NCI-H2196 (cell line): ENCODE data around the gene PEA15.
A peak's percentile ranks its signal among the peaks of the same experiment; 100 is the strongest.

ENCODE experiments used
- DNase-seq: peaks from one replicate; lab custom pipeline; 2025; ENCODE audit not compliant: unreplicated experiment; lab: John Stamatoyannopoulos, UW

Gene PEA15, protein sequence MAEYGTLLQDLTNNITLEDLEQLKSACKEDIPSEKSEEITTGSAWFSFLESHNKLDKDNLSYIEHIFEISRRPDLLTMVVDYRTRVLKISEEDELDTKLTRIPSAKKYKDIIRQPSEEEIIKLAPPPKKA

DNA sequence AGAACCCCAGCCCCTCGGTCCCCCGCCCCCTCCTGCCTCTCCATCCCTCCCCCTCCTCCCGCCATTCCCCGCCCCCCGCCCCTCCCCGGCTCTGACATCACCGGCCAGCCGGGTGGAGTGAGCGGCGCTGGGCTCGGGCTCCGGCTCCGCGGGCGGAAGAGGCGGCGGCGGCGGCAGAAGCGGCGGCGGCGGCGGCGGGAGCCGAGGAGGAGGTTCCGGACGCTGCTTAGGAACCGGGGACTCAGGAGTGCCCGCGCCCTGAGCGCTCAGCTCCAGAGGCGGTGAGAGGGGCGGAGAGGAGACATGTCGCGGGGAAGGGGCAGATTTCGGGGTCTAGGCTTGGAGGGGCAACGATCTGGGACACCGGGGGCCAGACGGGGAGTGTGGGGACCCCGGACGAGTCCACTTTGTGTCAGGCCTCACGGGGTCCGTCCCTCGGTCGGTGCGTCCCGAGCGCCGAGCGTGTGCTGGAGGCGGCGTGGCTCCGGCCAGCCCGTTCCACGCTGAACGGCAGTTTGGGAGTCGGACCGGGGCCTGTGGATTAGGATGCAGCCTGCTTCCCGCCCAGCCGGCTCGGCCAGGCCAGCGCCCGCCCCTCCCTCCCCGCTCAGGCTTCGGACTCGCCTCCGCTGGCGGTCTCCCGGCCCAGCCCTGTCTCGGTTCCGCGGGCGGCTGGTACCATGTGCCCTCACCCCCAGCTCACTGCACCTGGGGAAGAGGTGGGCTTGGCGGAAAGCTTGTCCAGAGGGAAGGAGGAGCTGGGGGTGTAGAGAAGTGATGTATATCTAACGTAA, at the start of gene PEA15:
TSS of gene PEA15 (plus strand) at position 143 of the 794 bp plus-strand sequence. CDS start 6,161 bp downstream, outside the sequence.
- peak; percentile 61 for DNase-seq

DNA sequence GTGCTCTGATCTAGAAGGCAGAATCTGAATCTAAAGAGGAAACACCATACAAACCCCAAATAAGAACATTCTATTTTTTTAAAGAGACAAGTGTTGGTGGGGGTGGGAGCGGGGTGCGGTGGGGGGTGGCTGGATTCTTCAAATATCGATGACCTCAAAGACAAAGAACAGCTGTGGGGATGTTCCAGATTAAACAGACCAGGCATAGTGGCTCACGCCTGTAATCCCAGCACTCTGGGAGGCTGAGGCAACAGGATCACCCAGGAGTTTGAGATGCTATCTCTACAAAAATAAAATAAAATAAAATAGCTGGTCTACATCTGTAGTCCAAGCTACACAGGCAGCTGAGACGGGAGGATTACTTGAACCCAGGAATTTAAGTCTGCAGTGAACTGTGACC, 48.8 kb upstream of the PEA15 start:
- DNase-seq: no peak

DNA sequence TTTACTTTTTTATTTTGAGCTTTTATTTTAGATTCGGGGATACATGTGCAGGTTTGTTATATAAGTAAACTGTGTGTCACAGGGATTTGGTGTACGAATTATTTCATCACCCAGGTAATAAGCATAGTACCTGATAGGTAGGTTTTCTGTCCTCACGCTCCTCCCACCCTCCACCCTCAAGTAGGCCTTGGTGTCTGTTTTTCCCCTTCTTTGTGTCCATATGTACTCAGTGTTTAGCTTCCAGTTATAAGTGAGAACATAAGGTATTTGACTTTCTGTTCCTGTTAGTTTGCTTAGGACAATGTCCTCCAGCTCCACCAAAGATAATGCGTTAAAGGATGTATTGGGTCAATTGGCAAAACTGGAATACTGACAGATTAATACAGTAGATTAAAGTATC, 48.0 kb upstream of the PEA15 start:
- no peak for DNase-seq

DNA sequence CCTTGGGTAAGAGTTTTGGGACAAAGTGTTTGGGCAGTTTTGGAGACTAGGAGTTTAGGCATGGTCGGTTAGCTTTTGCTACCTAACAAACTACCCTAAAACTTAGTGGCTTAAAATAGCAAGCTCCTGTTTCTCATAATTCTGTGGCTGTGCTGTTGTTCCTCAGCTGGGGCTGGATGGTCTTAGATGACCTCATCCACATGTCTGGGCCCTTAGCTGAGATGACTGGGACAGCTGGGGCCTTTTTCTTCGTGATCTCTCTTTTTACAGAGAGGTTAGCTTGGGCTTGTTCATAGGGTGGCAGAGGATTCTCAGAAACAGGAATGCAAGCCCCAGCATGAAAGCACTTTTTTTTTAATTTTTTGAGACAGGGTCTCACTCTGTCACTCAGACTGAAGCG, 47.2 kb upstream of the PEA15 start:
- DNase-seq: no peak

DNA sequence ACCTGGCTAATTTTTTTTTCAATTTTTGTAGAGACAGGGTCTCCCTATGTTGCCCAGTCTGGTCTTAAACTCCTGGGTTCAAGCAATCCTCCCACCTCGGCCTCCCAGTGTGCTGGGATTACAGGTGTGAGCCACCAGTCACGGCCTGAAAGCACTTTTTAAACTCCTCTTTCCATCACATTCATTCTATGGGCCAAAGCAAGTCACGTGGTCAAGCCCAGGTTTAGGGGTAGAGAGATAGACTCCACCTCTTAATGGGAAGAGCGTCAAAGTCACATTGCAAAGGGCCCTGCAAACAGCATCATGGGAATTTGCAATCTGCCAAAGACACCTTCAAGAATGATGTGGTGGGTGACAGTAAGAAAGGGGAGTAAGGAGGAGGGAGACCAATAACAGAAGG, 46.6 kb upstream of the PEA15 start:
- no peak for DNase-seq

DNA sequence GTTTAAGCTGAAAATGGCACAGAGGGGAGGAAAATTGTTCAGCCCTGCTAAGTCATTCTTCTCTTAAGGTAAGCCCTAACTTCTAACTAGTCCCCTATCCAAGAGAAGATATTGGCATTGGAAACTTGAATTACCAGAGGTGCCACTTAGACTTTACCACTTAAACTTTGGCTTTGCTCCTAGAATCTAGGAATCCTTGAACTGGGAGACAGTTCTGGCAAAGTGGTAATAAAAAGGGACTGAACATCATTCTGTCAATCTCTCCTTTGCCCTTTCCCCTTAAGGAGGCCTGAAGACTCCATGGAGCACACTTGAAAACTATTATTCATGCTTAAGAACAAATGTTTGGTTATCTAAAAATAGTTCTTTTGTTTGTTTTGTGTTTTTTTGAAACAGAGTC, 45.3 kb upstream of the PEA15 start:
- DNase-seq: peak; percentile 33

DNA sequence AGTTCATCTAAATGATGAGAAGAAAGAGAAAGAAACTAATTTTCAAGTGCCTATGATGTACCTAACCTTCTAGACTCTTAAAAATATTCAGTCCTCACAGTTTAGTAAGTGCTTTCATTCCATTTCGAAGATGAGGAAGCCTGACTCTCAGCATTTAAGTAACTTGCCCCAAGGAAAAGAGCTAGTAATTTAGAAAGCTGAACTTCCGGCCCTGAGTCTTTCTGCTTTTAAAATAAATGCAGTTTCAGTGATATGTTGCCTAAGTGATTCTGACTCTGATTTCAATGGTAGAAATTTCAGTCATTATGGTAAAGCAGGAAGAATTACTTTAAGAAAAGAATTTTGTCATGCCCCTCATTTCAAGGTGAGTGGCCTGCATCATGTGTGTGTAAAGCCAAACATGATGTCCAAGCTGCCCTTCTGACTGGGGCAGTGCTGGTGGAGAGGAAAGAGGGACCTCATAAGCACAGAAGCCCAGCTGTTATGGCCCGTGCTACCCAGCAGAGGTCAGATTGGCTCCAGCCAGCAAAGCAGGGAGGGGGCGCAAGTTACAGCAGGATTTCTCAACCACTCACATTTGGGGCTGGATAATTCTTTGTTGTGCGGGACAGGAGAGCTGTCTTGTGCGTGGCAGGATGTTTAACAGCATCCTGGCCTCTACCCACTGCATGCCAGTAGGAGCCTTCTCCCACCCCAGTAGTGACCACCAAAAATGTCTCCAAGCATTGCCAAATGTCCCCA, 43.0 kb upstream of the PEA15 start:
- no peak for DNase-seq

DNA sequence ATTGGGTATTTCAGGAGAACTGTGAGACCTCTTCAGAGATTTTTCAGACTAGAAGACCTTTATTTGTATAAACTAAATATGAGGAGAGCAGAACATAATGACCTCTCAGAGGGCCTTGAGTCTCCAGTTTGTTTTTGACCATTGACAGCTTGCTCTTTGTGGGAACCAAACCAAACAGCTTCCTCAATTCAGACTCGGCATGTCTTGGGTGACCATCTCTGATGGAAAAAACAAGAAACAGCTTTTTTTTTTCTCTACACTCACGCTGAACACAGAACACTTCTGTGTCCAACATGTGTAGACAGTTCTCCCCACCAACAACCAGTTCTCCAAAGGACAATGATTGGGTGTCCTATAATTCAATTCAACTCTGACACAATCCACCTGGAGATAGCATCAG, 42.3 kb upstream of the PEA15 start:
- no peak for DNase-seq

DNA sequence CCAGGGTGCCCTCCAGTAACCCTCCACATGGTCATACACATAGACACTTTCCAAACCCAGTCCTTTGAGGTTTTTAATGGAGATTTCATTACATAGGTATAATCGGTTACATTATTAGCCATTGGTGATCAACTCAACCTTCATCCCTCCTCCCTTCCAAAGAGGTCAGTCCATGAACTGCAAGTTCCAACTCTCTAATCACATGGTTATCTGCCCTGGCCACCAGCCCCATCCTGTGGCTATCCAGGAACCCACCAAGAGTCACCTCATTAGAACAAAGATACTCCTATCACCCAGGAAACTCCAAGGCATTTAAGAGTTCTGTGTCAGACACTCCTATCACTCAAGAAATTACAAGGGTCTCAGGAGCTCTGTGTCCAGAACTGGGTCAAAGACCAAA, 41.6 kb upstream of the PEA15 start:
- no peak for DNase-seq

DNA sequence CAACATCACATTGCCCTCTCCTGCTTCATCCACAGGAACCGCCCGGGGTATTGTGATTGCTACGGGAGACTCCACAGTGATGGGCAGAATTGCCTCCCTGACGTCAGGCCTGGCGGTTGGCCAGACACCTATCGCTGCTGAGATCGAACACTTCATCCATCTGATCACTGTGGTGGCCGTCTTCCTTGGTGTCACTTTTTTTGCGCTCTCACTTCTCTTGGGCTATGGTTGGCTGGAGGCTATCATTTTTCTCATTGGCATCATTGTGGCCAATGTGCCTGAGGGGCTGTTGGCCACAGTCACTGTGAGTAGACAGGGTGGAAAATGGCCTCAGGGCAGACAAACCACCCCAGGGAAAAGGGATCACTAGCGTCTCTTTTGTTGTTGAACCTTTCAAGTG, 41.1 kb upstream of the PEA15 start:
- no peak for DNase-seq

DNA sequence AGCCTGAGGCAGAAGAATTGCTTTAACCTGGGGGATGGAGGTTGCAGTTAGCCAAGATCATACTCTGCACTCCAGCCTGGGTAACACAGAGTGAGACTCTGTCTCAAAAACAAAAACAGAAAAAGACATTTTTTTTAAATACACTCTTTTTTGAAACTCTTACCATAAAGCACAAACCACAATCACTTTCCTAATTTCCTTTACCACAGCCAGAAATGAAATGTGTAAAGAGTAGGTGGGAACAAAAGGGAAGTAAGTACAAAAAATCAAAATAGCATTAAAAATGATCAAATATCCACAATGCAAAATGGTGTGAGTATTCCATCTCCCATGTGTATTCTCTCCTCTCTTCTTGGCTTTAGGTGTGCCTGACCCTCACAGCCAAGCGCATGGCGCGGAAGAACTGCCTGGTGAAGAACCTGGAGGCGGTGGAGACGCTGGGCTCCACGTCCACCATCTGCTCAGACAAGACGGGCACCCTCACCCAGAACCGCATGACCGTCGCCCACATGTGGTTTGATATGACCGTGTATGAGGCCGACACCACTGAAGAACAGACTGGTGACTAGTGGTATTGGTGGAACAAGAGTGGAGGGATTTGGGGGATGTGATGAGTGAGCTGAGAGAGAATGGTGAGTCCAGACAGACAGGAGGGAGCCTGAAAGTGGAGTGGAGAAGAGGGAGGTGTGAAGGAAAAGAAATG, 38.9 kb upstream of the PEA15 start:
- no peak for DNase-seq

DNA sequence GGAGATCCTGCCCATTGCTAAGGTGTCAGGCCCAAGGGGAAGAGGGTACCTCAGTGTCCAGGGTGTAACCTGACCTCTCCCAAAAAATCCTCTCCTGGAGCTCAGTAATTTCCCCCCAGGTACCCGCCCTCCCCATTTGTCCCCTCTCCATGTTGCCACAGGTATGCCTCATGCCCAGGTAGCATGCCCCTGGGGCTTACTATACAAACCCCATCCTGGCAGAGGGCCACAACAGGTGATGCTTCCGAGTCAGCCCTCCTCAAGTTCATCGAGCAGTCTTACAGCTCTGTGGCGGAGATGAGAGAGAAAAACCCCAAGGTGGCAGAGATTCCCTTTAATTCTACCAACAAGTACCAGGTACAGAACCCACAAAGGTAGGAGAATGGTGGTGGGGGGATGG, 38.1 kb upstream of the PEA15 start:
- DNase-seq: no peak

DNA sequence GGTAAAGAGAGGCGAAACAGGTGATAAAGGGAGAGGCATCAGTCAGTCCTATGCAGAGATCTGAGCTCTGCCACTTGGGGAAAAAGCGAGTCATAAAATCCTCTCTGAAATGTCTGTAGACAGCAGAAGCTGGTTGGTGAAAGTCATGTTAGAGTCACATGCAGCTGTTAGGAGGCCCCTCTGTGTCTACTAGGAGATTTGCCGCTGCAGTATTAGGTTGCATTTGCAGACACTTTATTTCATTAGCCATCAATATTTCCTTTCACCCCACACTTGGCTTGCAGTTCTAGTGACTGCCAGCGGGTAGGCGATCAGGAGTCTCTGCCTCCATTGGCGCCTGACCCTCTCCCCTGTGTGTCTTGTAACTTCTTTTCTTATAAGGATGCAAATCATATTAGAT, 37.6 kb upstream of the PEA15 start:
- DNase-seq: no peak

DNA sequence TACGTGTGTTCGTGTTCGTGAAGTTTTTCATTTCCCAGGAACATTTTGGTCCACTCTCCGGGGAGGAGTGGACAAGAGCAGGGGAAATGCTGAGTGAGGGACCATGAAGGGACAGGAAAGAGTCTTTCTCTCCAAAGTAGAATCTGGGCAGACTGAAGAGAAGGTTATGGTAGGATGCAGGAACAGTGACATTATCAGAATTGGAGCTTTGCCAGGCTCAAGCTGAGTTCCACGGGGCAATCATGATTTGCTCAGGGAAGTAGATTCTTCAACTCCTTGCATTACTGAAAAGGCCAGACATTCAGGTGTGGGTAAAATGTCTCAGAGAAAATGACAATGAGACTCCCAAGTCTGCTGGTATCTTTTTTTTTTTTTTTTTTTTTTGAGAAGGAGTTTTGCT, 37.2 kb upstream of the PEA15 start:
- no peak for DNase-seq

DNA sequence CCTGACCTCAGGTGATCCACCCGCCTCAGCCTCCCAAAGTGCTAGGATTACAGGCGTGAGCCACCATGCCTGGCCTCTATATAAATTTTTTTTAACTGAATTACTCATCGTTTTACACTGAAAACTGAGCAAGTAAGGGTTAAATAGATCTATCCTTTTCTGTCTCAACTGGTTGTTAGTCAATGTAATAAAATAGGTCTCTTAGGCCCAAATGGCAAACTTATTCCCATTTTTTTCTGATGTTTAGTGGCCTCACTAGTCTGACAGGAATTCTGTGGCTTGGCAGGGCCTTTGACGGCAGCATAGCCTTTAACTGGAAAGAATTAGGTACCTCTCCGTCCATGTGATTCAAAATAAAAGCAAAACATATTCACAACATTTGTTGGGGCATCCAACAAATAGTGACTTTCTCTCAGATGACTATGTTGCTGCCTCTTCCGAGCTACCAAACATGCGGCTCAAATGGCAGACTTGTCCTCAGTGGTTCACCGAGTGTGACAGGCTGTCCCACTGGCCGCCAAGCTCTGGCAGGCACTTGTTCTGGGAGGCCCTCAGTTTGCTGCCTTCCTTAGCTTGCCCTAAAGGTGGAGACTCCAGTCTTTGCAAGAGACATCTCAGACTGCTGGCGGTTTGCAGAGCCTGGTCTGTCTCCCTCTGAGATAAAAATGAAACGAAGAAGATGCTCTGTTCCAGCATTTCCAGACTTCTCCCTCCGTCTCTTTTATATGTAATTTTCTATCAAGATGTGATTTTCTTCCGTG, 36.4 kb upstream of the PEA15 start:
- DNase-seq: no peak

DNA sequence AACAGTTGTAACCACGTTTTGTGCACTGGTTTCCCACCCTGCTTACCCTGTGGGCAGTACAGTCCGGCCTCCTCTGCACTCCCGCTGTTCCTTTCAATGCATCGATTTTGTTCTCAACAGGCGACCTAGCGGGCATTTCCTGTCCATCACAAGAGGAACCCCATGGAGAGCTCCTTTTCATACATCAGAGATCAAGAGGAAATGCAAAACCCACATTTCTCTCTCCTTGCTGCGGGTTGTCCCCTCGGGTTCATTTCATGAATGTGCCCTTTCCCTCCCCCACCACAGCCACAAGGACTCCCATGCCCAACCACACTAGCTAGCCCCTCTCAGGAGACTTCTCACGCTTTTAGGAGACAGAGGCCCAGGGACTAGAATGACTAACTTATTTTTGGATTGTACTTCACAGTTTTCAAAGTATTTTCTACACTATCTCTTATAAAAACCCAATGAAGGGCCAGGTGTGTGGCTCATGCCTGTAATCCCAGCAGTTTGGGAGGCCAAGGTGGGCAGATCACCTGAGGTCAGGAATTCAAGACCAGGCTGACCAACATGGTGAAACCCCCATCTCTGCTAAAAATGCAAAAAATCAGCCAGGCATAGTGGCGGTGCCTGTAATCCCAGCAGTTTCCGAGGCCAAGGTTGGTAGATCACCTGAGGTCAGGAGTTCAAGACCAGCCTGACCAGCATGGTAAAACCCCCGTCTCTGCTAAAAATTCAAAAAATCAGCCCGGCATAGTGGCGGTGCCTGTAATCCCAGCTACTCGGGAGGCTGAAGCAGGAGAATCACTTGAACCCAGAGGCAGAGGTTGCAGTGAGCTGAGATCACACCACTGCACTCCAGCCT, 35.4 kb upstream of the PEA15 start:
- DNase-seq: no peak

DNA sequence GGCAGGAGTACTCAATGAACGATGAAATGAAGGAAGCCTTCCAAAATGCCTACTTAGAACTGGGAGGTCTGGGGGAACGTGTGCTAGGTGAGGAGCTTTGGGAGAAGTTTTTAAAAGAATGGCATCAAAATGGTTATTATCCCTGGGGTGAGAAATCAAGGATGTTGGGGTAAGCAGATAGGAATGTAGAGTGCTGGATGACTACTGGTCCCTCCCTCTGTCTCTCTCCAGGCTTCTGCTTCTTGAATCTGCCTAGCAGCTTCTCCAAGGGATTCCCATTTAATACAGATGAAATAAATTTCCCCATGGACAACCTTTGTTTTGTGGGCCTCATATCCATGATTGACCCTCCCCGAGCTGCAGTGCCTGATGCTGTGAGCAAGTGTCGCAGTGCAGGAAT, 33.8 kb upstream of the PEA15 start:
- no peak for DNase-seq

DNA sequence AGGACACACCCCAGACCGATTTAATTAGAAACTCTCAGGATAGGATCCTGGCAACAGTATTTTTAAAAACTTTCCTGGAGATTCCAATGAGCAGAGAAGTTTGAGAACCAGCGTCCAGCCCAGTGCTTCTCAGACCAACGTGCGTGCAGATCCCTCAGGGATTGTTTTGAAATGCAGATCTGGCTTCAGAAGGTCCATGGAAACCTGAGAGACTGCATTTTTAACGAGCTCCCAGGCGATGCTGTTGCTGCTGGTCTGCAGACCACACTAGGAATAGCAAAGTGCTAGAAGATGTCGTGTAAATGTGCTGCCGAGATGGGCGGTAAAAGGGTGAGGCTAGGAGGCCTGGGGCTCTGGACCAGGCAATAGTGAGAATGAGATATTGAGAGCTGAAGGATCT, 33.2 kb upstream of the PEA15 start:
- DNase-seq: no peak

DNA sequence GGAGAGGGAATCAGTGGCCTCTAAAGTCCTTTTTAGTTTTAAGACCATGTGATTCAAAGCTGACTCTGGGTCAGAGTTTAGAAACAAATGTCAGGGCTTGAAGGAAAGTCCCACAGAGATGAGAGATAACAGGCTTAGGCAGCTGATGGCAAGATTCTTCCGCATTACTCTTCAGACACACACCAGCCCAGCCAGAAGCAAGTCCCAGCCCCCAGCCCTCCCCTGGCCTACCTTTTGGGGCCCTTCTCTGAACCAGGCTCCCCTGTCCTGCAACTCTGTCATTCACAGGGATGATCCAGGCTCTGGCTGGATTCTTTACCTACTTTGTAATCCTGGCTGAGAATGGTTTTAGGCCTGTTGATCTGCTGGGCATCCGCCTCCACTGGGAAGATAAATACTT, 28.0 kb upstream of the PEA15 start:
- DNase-seq: no peak

DNA sequence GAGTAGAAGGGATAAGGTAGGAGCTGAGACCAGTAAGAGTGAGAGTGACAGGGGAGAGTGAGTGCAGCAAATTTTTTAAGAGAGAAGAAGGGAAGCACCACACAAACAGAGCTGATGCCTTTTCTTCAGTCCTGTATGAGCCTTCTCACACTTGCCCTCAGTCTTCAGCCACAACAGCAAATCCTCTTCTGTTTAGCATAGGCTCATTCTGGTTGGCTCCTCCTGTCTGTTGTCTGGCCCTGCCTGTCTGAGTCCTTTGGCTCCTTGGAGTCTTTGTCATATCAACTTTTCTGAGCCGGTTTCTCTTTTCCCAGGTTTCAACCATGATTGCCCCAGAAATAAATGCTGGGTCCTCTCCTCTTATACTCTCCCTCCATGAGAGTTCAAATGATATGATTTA, 27.5 kb upstream of the PEA15 start:
- DNase-seq: no peak
